HL-60 (cell line): ENCODE results near the gene JOSD1.

Experiments
- DNase-seq, 2 experiments: peaks; one replicate each; pipeline ENCODE4 v3.0.0-alpha.2; 2010 to 2020; ENCODE audit warnings: low read depth in 1 of 2, low spot score in 1 of 2
- H3K27ac ChIP-seq: fragments of 250-450 bp; sonication (Bioruptor Pico); replicated peaks from 2 replicates; pipeline ENCODE4 v1.5.1; 2020; ENCODE audit warnings: mild to moderate bottlenecking, moderate library complexity
- H3K27me3 ChIP-seq: fragments of 250-450 bp; sonication (Bioruptor Pico); 2 replicates; pipeline ENCODE4 v1.5.1; 2021; ENCODE audit warnings: mild to moderate bottlenecking, moderate library complexity; ENCODE audit not compliant: insufficient read depth, poor library complexity, severe bottlenecking
- H3K4me3 ChIP-seq: replicated peaks from 2 replicates; pipeline ENCODE4 v1.5.1; 2011; ENCODE audit warnings: mild to moderate bottlenecking, control low read depth, low read length; ENCODE audit not compliant: insufficient read depth
- CTCF ChIP-seq: IDR thresholded peaks from one replicate; pipeline ENCODE4 v1.5.1; 2011; ENCODE audit warnings: low read length, control low read depth, inconsistent platforms; ENCODE audit not compliant: insufficient read depth
- GABPA ChIP-seq: IDR thresholded peaks from 2 replicates; pipeline ENCODE4 v1.6.1; 2012; ENCODE audit warnings: low read depth
- POLR2AphosphoS5 ChIP-seq: IDR thresholded peaks from 2 replicates; pipeline ENCODE4 v1.6.1; 2012; ENCODE audit warnings: low read depth
- REST ChIP-seq: IDR thresholded peaks from 2 replicates; pipeline ENCODE4 v1.6.1; 2012; ENCODE audit warnings: low read depth; ENCODE audit not compliant: insufficient replicate concordance
- SPI1 ChIP-seq: IDR thresholded peaks from 2 replicates; pipeline ENCODE4 v1.6.1; 2012; ENCODE audit warnings: low read depth, mild to moderate bottlenecking, borderline replicate concordance

Gene JOSD1

GRCh38 chr22:38725900-38726655 lies 25.3 kb upstream of the JOSD1 start:
- Histone ChIP-seq H3K27ac (no peak overlapping the region), H3K4me3 (no peak overlapping the region), H3K27me3 (no peaks in the 10 kb centered on the region)
- TF ChIP-seq GABPA = no peak
- no peak for TF ChIP-seq REST
- no peak for TF ChIP-seq CTCF
- no peak for TF ChIP-seq SPI1
- TF ChIP-seq POLR2AphosphoS5 = no peak
- DNase-seq = no peak

- Histone ChIP-seq H3K27me3 (no peaks in the 10 kb centered on the region), H3K27ac (no peak overlapping the region), H3K4me3 (no peak overlapping the region)
- TF ChIP-seq GABPA = no peak
- no peak for TF ChIP-seq REST
- peak; percentile 20 for TF ChIP-seq CTCF
- DNase-seq = peak in 1 of 2 experiments; percentile 45
Measured at GRCh38 chr22:38724926-38725571, 24.3 kb upstream of the JOSD1 start.

GRCh38 chr22:38724176-38724575 lies 23.4 kb upstream of the JOSD1 start:
- TF ChIP-seq CTCF = no peak
- no peak for TF ChIP-seq POLR2AphosphoS5
- no peak for TF ChIP-seq REST
- TF ChIP-seq GABPA = no peak
- TF ChIP-seq SPI1 = no peak
- Histone ChIP-seq H3K4me3 (no peak overlapping the region), H3K27ac (no peak overlapping the region), H3K27me3 (no peaks in the 10 kb centered on the region)
- no peak for DNase-seq
